H1 (cell line): ENCODE measurements around the gene TMEM115. TPM values are rescaled to one million over a fixed set of nuclear protein-coding genes. Genes with fewer than 3 reads are reported as not detected.

ENCODE experiments used
- CTCF ChIA-PET: fragments of 300-600 bp; sonication (Branson Sonifier 250); formaldehyde crosslinking; loops from one replicate; lab custom pipeline; 2021; ENCODE audit not compliant: partially characterized antibody; lab: Charles Lee
- POLR2A ChIA-PET: fragments of 300-600 bp; sonication (Branson Sonifier 250); formaldehyde crosslinking; loops from one replicate; lab custom pipeline; 2021; ENCODE audit warnings: inconsistent platforms; ENCODE audit not compliant: partially characterized antibody; lab: Charles Lee
- DNase-seq, 2 experiments: peaks; one replicate each; pipeline versions ENCODE4 v3.0.0 to v3.0.0-alpha.2; 2010 to 2022; ENCODE audit warnings: low spot score in 2 of 2, low read depth in 1 of 2, mixed read lengths in 1 of 2
- FAIRE-seq: peaks from 2 replicates; lab custom pipeline; 2011; peaks lifted over from hg19 to GRCh38; lab: Jason Lieb, UNC
- H2AFZ ChIP-seq: 2 replicates; pipeline ENCODE4 v1.8.1; 2012; ENCODE audit warnings: low read length, inconsistent platforms
- H2AK5ac ChIP-seq: 2 replicates; pipeline ENCODE4 v1.6.1; 2013; ENCODE audit warnings: low read depth, low read length
- H2BK120ac ChIP-seq: replicated peaks from 2 replicates; pipeline ENCODE3; 2013; ENCODE audit warnings: low read depth, low read length, inconsistent platforms
- H2BK12ac ChIP-seq: 2 replicates; pipeline ENCODE4 v1.6.1; 2013; ENCODE audit warnings: low read depth, low read length
- H2BK15ac ChIP-seq: 2 replicates; pipeline ENCODE4 v1.6.1; 2013; ENCODE audit warnings: low read length
- H2BK20ac ChIP-seq: 2 replicates; pipeline ENCODE4 v1.6.1; 2013; ENCODE audit warnings: low read length
- H2BK5ac ChIP-seq: 2 replicates; pipeline ENCODE4 v1.6.1; 2013; ENCODE audit warnings: low read depth, low read length
- H3K14ac ChIP-seq: 2 replicates; pipeline ENCODE4 v1.6.1; 2013; ENCODE audit warnings: inconsistent platforms; ENCODE audit not compliant: insufficient read length
- H3K18ac ChIP-seq: 2 replicates; pipeline ENCODE4 v1.6.1; 2013; ENCODE audit warnings: low read length; ENCODE audit errors: extremely low read depth
- H3K23ac ChIP-seq: 2 replicates; pipeline ENCODE4 v1.6.1; 2013; ENCODE audit warnings: inconsistent platforms; ENCODE audit not compliant: insufficient read length
- H3K23me2 ChIP-seq: 2 replicates; pipeline ENCODE4 v1.6.1; 2013; ENCODE audit warnings: low read depth, low read length
- H3K27ac ChIP-seq: 2 replicates; pipeline ENCODE4 v1.6.1; 2011; ENCODE audit warnings: low read depth, low read length, inconsistent platforms
- H3K27me3 ChIP-seq, 4 experiments: replicated peaks in 1 of 4; 1 replicate in 1 of 4; 2 replicates in 3 of 4; pipeline versions ENCODE4 v1.6.1 to v1.8.1; 2011 to 2013; ENCODE audit warnings: low read length in 3 of 4, mild to moderate bottlenecking in 3 of 4, inconsistent platforms in 2 of 4, mixed read lengths in 2 of 4, moderate library complexity in 1 of 4; ENCODE audit not compliant: control insufficient read depth in 3 of 4, insufficient read depth in 3 of 4; ENCODE audit errors: extremely low read depth in 1 of 4
- H3K36me3 ChIP-seq, 4 experiments: 2 replicates each; pipeline versions ENCODE4 v1.6.1 to v1.8.1; 2011 to 2013; ENCODE audit warnings: mild to moderate bottlenecking in 4 of 4, low read length in 3 of 4, moderate library complexity in 2 of 4, control low read depth in 1 of 4, inconsistent platforms in 1 of 4; ENCODE audit not compliant: insufficient read depth in 4 of 4, control insufficient read depth in 2 of 4
- H3K4ac ChIP-seq: replicated peaks from 2 replicates; pipeline ENCODE3; 2013; ENCODE audit warnings: low read length, low read depth, mixed read lengths, inconsistent platforms; ENCODE audit not compliant: insufficient read length
- H3K4me1 ChIP-seq, 4 experiments: replicated peaks in 1 of 4; 1 replicate in 1 of 4; 2 replicates in 3 of 4; pipeline versions ENCODE4 v1.6.1 to v1.8.1; 2011 to 2013; ENCODE audit warnings: low read length in 3 of 4, inconsistent platforms in 2 of 4, mixed read lengths in 1 of 4; ENCODE audit not compliant: insufficient read depth in 4 of 4, control insufficient read depth in 3 of 4
- H3K4me2 ChIP-seq, 2 experiments: 2 replicates each; pipeline versions ENCODE4 v1.6.1 to v1.8.1; 2011 to 2013; ENCODE audit warnings: low read depth in 2 of 2, low read length in 2 of 2, control low read depth in 1 of 2, inconsistent platforms in 1 of 2, mild to moderate bottlenecking in 1 of 2; ENCODE audit not compliant: insufficient read depth in 1 of 2
- H3K4me3 ChIP-seq, 4 experiments: fragments of 200-600, 300-600 bp in 1 of 4; sonication (generic), shearing (Covaris generic), sonication (Bioruptor Twin) in 1 of 4; 2 replicates each; pipeline versions ENCODE4 v1.5.1 to v1.8.1; 2011 to 2016; ENCODE audit warnings: low read length in 4 of 4, low read depth in 3 of 4, control low read depth in 2 of 4, inconsistent platforms in 2 of 4, mild to moderate bottlenecking in 2 of 4, mixed read lengths in 1 of 4, moderate library complexity in 1 of 4; ENCODE audit not compliant: insufficient read depth in 2 of 4; ENCODE audit errors: extremely low read depth in 1 of 4
- H3K56ac ChIP-seq: replicated peaks from 2 replicates; pipeline ENCODE3; 2013; ENCODE audit warnings: low read depth, mild to moderate bottlenecking, mixed read lengths, low read length, inconsistent platforms; ENCODE audit not compliant: insufficient read length
- H3K79me1 ChIP-seq: 2 replicates; pipeline ENCODE4 v1.6.1; 2013; ENCODE audit warnings: low read depth, low read length, control low read depth
- H3K79me2 ChIP-seq, 2 experiments: 2 replicates each; pipeline versions ENCODE4 v1.6.1 to v1.8.1; 2012 to 2013; ENCODE audit warnings: low read length in 2 of 2, mild to moderate bottlenecking in 2 of 2, inconsistent platforms in 1 of 2; ENCODE audit not compliant: insufficient read depth in 2 of 2, control insufficient read depth in 1 of 2
- H3K9ac ChIP-seq, 4 experiments: replicated peaks in 1 of 4; 1 replicate in 1 of 4; 2 replicates in 3 of 4; pipeline versions ENCODE4 v1.6.1 to v1.8.1; 2011 to 2013; ENCODE audit warnings: low read depth in 3 of 4, low read length in 3 of 4, control low read depth in 2 of 4, mild to moderate bottlenecking in 2 of 4, moderate library complexity in 2 of 4, inconsistent platforms in 1 of 4; ENCODE audit errors: extremely low read depth in 1 of 4
- H3K9me3 ChIP-seq, 2 experiments: 2 replicates each; pipeline versions ENCODE4 v1.6.1 to v1.8.1; 2012 to 2013; ENCODE audit warnings: mild to moderate bottlenecking in 2 of 2, moderate library complexity in 2 of 2, control low read depth in 1 of 2, inconsistent platforms in 1 of 2, low read depth in 1 of 2, low read length in 1 of 2, mixed read lengths in 1 of 2; ENCODE audit not compliant: insufficient read depth in 2 of 2
- H4K20me1 ChIP-seq, 2 experiments: replicated peaks in 1 of 2; 2 replicates each; pipeline versions ENCODE3 to v1.8.1; 2011 to 2013; ENCODE audit warnings: inconsistent platforms in 2 of 2, low read length in 2 of 2, mild to moderate bottlenecking in 1 of 2; ENCODE audit not compliant: insufficient read depth in 2 of 2, control insufficient read depth in 1 of 2
- H4K5ac ChIP-seq: 2 replicates; pipeline ENCODE4 v1.6.1; 2013; ENCODE audit warnings: low read length, low read depth, mixed read lengths, inconsistent platforms; ENCODE audit not compliant: insufficient read length
- H4K8ac ChIP-seq: 2 replicates; pipeline ENCODE4 v1.8.0; 2013; ENCODE audit warnings: mild to moderate bottlenecking, moderate library complexity, low read length, inconsistent platforms; ENCODE audit not compliant: insufficient read depth; ENCODE audit errors: extremely low read depth
- H4K91ac ChIP-seq: replicated peaks from 2 replicates; pipeline ENCODE3; 2013; ENCODE audit warnings: low read length, mixed read lengths, inconsistent platforms; ENCODE audit not compliant: insufficient read length
- CEBPB ChIP-seq: IDR thresholded peaks from 2 replicates; pipeline ENCODE4 v1.6.1; 2012; ENCODE audit warnings: low read depth, low read length
- CTBP2 ChIP-seq: IDR thresholded peaks from 2 replicates; pipeline ENCODE4 v1.7.0; 2011; ENCODE audit warnings: borderline replicate concordance, mild to moderate bottlenecking, moderate library complexity, mixed read lengths, low read length; ENCODE audit not compliant: insufficient read depth, insufficient read length
- EP300 ChIP-seq, 2 experiments: IDR thresholded peaks; 1 replicate in 1 of 2; 2 replicates in 1 of 2; pipeline ENCODE4 v1.6.1; 2011 to 2012; ENCODE audit warnings: low read depth in 2 of 2, low read length in 2 of 2, mild to moderate bottlenecking in 2 of 2, borderline replicate concordance in 1 of 2, inconsistent platforms in 1 of 2, moderate library complexity in 1 of 2
- GABPA ChIP-seq: IDR thresholded peaks from 2 replicates; pipeline ENCODE4 v1.6.1; 2011; ENCODE audit warnings: mild to moderate bottlenecking, low read length, moderate library complexity, borderline replicate concordance; ENCODE audit not compliant: insufficient read depth
- NANOG ChIP-seq: IDR thresholded peaks from 2 replicates; pipeline ENCODE4 v1.6.1; 2011; ENCODE audit warnings: low read length, low read depth, mild to moderate bottlenecking, inconsistent platforms; ENCODE audit not compliant: insufficient read depth, poor library complexity, severe bottlenecking
- POLR2A ChIP-seq, 2 experiments: IDR thresholded peaks; 1 replicate in 1 of 2; 2 replicates in 1 of 2; pipeline ENCODE4 v1.6.1; 2011; ENCODE audit warnings: low read depth in 2 of 2, low read length in 2 of 2, mild to moderate bottlenecking in 2 of 2; ENCODE audit errors: control extremely low read depth in 1 of 2
- POU5F1 ChIP-seq: IDR thresholded peaks from 2 replicates; pipeline ENCODE4 v1.6.1; 2011; ENCODE audit warnings: low read depth, mild to moderate bottlenecking, low read length, moderate library complexity
- SP1 ChIP-seq: IDR thresholded peaks from 2 replicates; pipeline ENCODE4 v1.6.1; 2011; ENCODE audit warnings: low read depth, low read length
- SRF ChIP-seq: IDR thresholded peaks from 2 replicates; pipeline ENCODE4 v1.6.1; 2011; ENCODE audit warnings: mild to moderate bottlenecking, low read depth, low read length, moderate library complexity
- TAF1 ChIP-seq: IDR thresholded peaks from 2 replicates; pipeline ENCODE4 v1.6.1; 2011; ENCODE audit warnings: mild to moderate bottlenecking, low read depth, low read length
- WGBS, 2 experiments: shearing (Covaris generic) in 1 of 2; methylation state at CpG; one replicate each; pipeline versions ENCODE4 v1.1.6 to v1.1.7; 2013 to 2015; ENCODE audit warnings: low lambda C conversion rate in 2 of 2, mixed read lengths in 2 of 2, inconsistent platforms in 1 of 2, low coverage in 1 of 2, missing lambda C conversion rate in 1 of 2; ENCODE audit not compliant: insufficient replicate concordance in 2 of 2, insufficient coverage in 1 of 2, insufficient read length in 1 of 2; ENCODE audit errors: extremely low coverage in 1 of 2, missing lambda C conversion rate in 1 of 2; 5-methylcytosine and 5-hydroxymethylcytosine counted together
- polyA plus RNA-seq, 7 experiments: library from polyadenylated mRNA; depleted of rRNA in 3 of 7; stranded (reverse) in 5 of 7; unstranded in 2 of 7; fragments of >200 nt in 5 of 7; fragments of 200-250 nt in 2 of 7; gene quantifications; 1 replicate in 5 of 7; 2 replicates in 1 of 7; 4 replicates in 1 of 7; pipeline versions ENCODE4 v1.2.1 to v1.2.3, GENCODE V29; 2011 to 2013; ENCODE audit warnings: missing spikeins in 2 of 7, mixed read lengths in 2 of 7
- total RNA-seq: library from RNA; stranded (reverse); fragmentation: NEBNext Ultra II Directional; extraction: Animal tissue kit (Norgen Biotek cat#: 25700); gene quantifications from 2 replicates; pipeline ENCODE4 v1.2.1, GENCODE V29; 2021

TMEM115 gene
- total and polyA plus RNA-seq, 2 of the 8 experiments (the other 6 are each of a cell fraction or from before 2014, with no cell fraction given): 25.4 to 32.4 TPM

GRCh38 chr3:50392101-50392715, 32.9 kb upstream of the TMEM115 start:
- H2AK5ac ChIP-seq: no peak overlapping the region

More at GRCh38 chr3:50392101-50392715, 32.9 kb upstream of the TMEM115 start:
- no peak for FAIRE-seq
- Histone ChIP-seq H3K23ac (no peak overlapping the region), H4K5ac (no peak overlapping the region), H3K79me2 (no peaks in the 10 kb centered on the region), H3K27ac (no peak overlapping the region), H4K8ac (peak overlapping the region; percentile 11), H4K20me1 (peaks cover 3 to 4% of the 10 kb centered on the region in 2 experiments), H3K14ac (no peak overlapping the region), H4K91ac (no peak overlapping the region), H3K9me3 (no peaks in the 10 kb centered on the region), H3K4me1 (peaks cover 0 to 2% (median under 1%) of the 10 kb centered on the region in 4 experiments; a peak in 2 of 7 replicates), H3K4ac (no peak overlapping the region), H2BK120ac (no peak overlapping the region), H2AFZ (no peak overlapping the region), H2BK12ac (no peak overlapping the region), H3K56ac (no peak overlapping the region), H3K27me3 (no peaks in the 10 kb centered on the region; a peak in 1 of 7 replicates), H3K18ac (no peak overlapping the region), H2BK20ac (no peak overlapping the region), H3K9ac (no peak overlapping the region), H3K4me2 (no peak overlapping the region)
- WGBS, 2 experiments: 76% methylated on average over 5 of the region's 5 CpGs; no CpG with 5 or more reads in 1 of the 2 experiments
- ChIA-PET POLR2A (interaction anchor here (1.4 to 1.5 kb wide), 2 partner anchors 17 to 152 kb away, joined by 3 read pairs; no protein-coding TSS in a partner anchor), CTCF (interaction anchor here (0.6 to 9.3 kb wide), 11 partner anchors 11 to 162 kb away, joined by 3 to 136 read pairs (median 4); partner anchors contain the start of genes CYB561D2, NPRL2 and ZMYND10)
- no peak for DNase-seq
- no peak for TF ChIP-seq CEBPB
- no peak for TF ChIP-seq SP1
- no peak for TF ChIP-seq TAF1
- TF ChIP-seq NANOG: no peak
- TF ChIP-seq CTBP2: no peak
- TF ChIP-seq SRF: no peak
- no peak for TF ChIP-seq EP300 (IDR thresholded peaks at IDR 0.05; ENCODE audit: borderline replicate concordance in 1 of 2, low read depth in 2 of 2, low read length in 2 of 2)
- no peak for TF ChIP-seq POU5F1
- no peak for TF ChIP-seq GABPA
- TF ChIP-seq POLR2A (IDR thresholded peaks at IDR 0.05; ENCODE audit: control extremely low read depth in 1 of 2, low read depth in 2 of 2, low read length in 2 of 2): no peak
- TF ChIP-seq, all 59 proteins: peak for 0
- H3K23me2 ChIP-seq: no peaks in the 10 kb centered on the region
- H2BK5ac ChIP-seq: no peak overlapping the region
- no peaks in the 10 kb centered on the region for H3K79me1 ChIP-seq
- no peaks in the 10 kb centered on the region for H3K36me3 ChIP-seq
- H3K4me3 ChIP-seq: no peak overlapping the region
- H2BK15ac ChIP-seq: no peak overlapping the region
